HUES64 (cell line): Measurements from ENCODE around the gene HCFC1R1. TPM values are rescaled to one million over a fixed set of nuclear protein-coding genes. Genes with fewer than 3 reads are reported as not detected.
"Not testable (repeated sequence)": the region's sequence is repeated elsewhere in the genome, so short reads cannot be mapped to it uniquely, and the experiment has no call there.

Source experiments
- H3K27ac ChIP-seq: 2 replicates; pipeline ENCODE4 v1.7.0; 2013; ENCODE audit warnings: low read depth, low read length, inconsistent platforms
- H3K27me3 ChIP-seq: 2 replicates; pipeline ENCODE4 v1.6.1; 2013; ENCODE audit warnings: mild to moderate bottlenecking, low read length; ENCODE audit not compliant: insufficient read depth
- H3K36me3 ChIP-seq: 2 replicates; pipeline ENCODE4 v1.6.1; 2013; ENCODE audit warnings: mild to moderate bottlenecking, low read length; ENCODE audit not compliant: insufficient read depth
- H3K4me1 ChIP-seq: 2 replicates; pipeline ENCODE4 v1.6.1; 2013; ENCODE audit warnings: mild to moderate bottlenecking, low read length, moderate library complexity; ENCODE audit not compliant: insufficient read depth
- H3K4me3 ChIP-seq: 2 replicates; pipeline ENCODE4 v1.5.1; 2013; ENCODE audit warnings: mild to moderate bottlenecking, low read length, moderate library complexity
- H3K9ac ChIP-seq: 2 replicates; pipeline ENCODE4 v1.6.1; 2013; ENCODE audit warnings: mild to moderate bottlenecking, low read depth, low read length
- H3K9me3 ChIP-seq: 2 replicates; pipeline ENCODE4 v1.6.1; 2013; ENCODE audit warnings: low read depth, low read length; ENCODE audit not compliant: insufficient read depth
- WGBS: fragments of 150-250, 120-280 bp; methylation state at CpG from one replicate; pipeline ENCODE4 v1.1.7; 2013; ENCODE audit warnings: missing lambda C conversion rate; 5-methylcytosine and 5-hydroxymethylcytosine counted together
- polyA plus RNA-seq, 2 experiments: library from polyadenylated mRNA; stranded (reverse); fragments of 50-300 nt; gene quantifications; one replicate each; pipeline ENCODE4 v1.2.3, GENCODE V29; 2013

Gene HCFC1R1, protein sequence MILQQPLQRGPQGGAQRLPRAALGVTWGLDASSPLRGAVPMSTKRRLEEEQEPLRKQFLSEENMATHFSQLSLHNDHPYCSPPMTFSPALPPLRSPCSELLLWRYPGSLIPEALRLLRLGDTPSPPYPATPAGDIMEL
- 64.6 TPM for polyA plus RNA-seq (2013, experiment 1 of 2)
- polyA plus RNA-seq (2013, experiment 2 of 2), result 74.2 TPM

DNA sequence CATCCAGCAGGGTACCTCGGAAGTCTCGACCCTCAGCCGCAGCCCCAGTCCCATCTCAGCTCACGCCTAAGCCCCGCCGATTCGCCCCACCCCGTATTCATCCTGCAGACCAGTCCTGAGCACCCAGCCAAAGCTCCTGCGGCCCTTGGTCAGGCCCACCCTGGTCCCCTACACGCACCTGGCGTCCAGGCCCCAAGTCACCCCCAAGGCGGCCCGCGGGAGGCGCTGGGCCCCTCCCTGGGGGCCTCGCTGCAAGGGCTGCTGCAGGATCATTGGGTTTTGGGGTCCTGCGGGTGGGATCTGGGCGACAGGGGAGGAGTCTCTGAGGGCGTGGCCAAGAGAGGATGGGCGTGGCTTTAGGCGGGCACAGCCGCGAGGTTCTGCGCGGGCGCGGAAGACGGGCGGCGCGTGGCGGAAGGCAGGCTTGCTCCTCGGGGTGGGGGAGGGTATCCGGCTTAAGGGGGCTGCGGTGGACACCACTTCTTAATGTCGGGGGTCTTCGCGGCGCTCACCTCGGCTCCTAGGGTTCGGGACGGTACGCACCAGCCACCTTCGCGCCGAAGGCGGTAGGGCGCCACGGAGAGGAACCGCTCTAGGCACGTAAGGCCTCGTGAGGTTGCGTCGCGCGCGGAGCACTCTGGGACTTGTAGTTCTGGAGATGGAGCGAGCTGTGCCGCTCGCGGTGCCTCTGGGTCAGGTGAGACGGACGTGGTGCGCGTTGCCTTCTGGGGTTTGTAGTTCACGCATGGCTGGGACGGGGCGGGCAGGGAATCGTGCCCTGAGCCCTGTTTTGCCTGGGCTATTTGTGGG is at the start of gene HCFC1R1, which contains the start of gene THOC6:
TSS of gene HCFC1R1 (minus strand) at position 274 of the 810 bp plus-strand sequence. CDS start at position 273, 1 bp downstream.
TSS of gene THOC6 (plus strand) at position 367 of the 810 bp plus-strand sequence. CDS start at position 659, 292 bp downstream.
- Histone ChIP-seq H3K27me3 (peaks cover 4% of the 10 kb centered on the region), H3K4me1 (peaks cover 21% of the 10 kb centered on the region), H3K36me3 (peaks cover 17% of the 10 kb centered on the region), H3K9ac (peak within 1 kb of the TSS; percentile 92), H3K27ac (peak within 1 kb of the TSS; percentile 100), H3K9me3 (no peaks in the 10 kb centered on the region), H3K4me3 (peak within 1 kb of the TSS; percentile 78)
- WGBS, result under 1% methylated on average over 69 of the region's 69 CpGs

DNA sequence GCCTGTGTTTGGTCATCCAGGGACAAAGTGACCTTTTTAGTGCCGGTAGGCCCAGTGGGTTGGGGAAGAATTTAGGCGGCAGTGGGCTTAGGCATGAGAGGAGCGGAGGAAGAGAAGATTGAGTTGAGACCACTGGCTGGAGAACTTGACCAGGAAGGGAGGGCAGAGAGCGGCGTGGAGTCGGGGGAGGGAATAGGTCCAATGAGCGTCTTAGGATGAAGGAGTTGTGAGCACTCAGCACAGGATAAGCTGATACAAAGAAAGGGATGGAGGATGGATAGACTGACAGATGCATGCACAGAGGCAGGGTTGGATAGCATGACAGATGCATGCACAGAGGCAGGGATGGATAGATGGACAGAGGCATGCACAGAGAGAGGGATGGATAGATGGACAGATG is 49.7 kb upstream of the HCFC1R1 start:
- H3K9me3 ChIP-seq, result no peaks in the 10 kb centered on the region
- WGBS, result 93% methylated on average over 7 of the region's 7 CpGs
- H3K27me3 ChIP-seq, result no peaks in the 10 kb centered on the region
- peaks cover 4% of the 10 kb centered on the region for H3K4me1 ChIP-seq
- no peak overlapping the region for H3K27ac ChIP-seq
- no peak overlapping the region for H3K4me3 ChIP-seq
- H3K36me3 ChIP-seq, result no peaks in the 10 kb centered on the region
- H3K9ac ChIP-seq, result no peak overlapping the region

DNA sequence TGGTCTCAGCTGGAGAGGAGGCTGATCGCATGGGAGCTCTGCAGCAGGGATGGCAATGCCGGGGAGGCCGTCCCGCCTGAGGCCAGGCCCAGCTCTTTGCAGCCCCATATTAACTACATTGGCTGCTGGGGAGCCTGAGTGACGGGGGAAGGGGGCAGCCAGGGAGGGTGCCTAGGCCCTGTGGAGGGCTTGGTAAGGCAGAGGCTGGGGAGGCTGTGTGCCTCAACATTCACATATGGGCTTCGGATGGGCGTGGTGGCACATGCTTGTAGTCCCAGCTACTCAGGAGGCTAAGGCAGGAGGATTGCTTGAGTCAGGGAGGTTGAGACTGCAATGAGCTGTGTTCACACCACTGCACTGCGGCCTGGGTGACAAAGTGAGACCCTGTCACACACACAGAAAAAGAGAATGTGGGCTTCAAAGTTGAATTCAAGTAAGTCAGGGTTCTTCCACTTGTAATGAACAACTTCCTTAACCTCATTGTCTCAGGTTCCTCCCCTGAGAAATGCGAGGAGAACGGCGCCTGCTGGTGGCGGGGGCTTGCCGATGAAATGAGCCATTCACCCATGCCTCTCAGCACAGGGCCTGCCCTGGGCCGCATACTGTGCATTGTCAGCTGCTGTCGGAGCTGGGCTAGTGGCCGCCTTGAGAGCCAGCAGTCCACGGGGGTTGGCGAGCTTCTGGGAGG is 49.0 kb upstream of the HCFC1R1 start:
- WGBS, result 80% methylated on average over 7 of the region's 18 CpGs
- not testable (repeated sequence) for H3K27me3 ChIP-seq, H3K9ac ChIP-seq, H3K4me3 ChIP-seq, H3K4me1 ChIP-seq, H3K36me3 ChIP-seq, H3K9me3 ChIP-seq, H3K27ac ChIP-seq

DNA sequence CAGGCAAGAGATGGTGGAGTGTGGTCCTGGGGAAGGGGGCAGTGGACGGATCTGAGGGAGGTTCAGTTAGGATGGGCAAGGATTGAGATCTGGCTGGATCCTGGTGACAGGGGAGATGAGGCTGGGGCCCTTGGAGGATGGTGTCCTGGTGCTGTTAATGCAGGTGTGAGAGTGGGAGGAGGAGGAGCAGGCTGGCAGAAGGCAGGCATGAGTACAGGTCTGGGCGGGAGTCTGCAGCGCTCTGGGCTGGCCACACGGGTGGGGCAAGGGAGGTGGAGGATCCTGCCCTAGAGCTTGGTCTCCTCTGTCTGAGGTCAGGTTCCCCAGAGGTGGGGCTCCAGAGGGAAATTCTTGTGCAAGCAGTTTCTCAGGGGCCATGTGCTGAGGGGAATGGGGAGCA is 48.4 kb upstream of the HCFC1R1 start:
- not testable (repeated sequence) for H3K27me3 ChIP-seq, H3K36me3 ChIP-seq, H3K27ac ChIP-seq, H3K4me1 ChIP-seq, H3K4me3 ChIP-seq, H3K9me3 ChIP-seq, H3K9ac ChIP-seq
- 83% methylated on average over 2 of the region's 4 CpGs for WGBS

DNA sequence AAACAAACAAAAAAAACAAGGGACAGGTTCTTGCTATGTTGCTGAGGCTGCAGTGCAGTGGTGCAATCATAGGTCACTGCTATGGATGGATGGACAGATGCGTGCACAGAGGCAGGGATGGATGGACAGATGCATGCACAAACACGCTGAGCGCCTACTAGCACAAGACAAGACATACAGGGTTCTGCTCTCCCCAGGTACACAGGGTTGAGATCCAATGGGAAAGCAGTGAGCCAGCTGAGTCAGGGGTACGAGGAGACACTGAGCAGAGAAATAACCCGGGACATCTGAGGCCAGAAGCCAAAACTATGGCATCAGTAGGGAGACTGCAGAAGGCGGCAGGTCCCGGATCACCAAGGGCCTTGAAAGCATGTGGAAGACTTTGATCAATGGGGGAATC is 47.9 kb upstream of the HCFC1R1 start:
- Histone ChIP-seq H3K9me3 (no peaks in the 10 kb centered on the region), H3K4me3 (no peak overlapping the region), H3K36me3 (no peaks in the 10 kb centered on the region), H3K27ac (no peak overlapping the region), H3K9ac (no peak overlapping the region), H3K27me3 (no peaks in the 10 kb centered on the region), H3K4me1 (0 out of 2 replicates have a peak, but pooled peaks cover 2% of the 10 kb centered on the region)
- 89% methylated on average over 7 of the region's 7 CpGs for WGBS

DNA sequence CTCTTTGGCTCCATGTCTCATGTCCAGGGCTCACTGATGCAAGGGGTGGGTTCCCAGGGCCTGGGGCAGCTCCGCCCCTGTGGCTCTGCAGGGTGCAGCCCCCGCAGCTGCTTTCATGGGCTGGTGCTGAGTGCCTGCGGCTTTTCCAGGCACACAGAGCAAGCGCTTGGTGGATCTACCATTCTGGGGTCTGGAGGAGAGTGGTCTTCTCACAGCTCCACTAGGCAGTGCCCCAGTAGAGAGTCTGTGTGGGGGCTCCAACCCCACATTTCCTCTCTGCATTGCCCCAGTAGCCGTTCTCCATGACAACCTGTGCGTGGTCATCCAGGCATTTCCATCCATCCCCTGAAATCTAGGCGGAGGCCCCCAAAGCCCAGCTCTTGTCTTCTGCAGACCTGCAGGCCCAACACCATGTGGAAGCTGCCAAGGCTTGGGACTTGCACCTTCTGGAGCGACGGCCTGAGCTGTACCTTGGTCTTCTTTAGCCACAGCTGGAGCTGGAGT is 46.9 kb upstream of the HCFC1R1 start:
- no peak overlapping the region for H3K9ac ChIP-seq
- 86% methylated on average over 9 of the region's 9 CpGs for WGBS

DNA sequence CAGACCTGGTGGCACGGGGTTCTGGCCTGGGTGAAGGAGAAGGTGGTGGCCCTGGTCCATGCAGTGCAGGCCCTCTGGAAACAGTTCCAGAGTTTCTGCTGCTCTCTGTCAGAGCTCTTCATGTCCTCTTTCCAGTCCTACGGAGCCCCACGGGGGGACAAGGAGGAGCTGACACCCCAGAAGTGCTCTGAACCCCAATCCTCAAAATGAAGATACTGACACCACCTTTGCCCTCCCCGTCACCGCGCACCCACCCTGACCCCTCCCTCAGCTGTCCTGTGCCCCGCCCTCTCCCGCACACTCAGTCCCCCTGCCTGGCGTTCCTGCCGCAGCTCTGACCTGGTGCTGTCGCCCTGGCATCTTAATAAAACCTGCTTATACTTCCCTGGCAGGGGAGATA is 45.4 kb upstream of the HCFC1R1 start:
- H3K36me3 ChIP-seq, H3K27ac ChIP-seq, H3K27me3 ChIP-seq, H3K9ac ChIP-seq, H3K4me3 ChIP-seq, H3K4me1 ChIP-seq, H3K9me3 ChIP-seq: not testable (repeated sequence)
- WGBS, result 94% methylated on average over 10 of the region's 11 CpGs

More for the DNA sequence above, 46.9 kb upstream of the HCFC1R1 start:
- Histone ChIP-seq H3K4me3 (no peak overlapping the region), H3K27me3 (no peaks in the 10 kb centered on the region), H3K27ac (no peak overlapping the region), H3K4me1 (0 out of 2 replicates have a peak, but pooled peaks cover 2% of the 10 kb centered on the region), H3K9me3 (no peaks in the 10 kb centered on the region), H3K36me3 (no peaks in the 10 kb centered on the region)

DNA sequence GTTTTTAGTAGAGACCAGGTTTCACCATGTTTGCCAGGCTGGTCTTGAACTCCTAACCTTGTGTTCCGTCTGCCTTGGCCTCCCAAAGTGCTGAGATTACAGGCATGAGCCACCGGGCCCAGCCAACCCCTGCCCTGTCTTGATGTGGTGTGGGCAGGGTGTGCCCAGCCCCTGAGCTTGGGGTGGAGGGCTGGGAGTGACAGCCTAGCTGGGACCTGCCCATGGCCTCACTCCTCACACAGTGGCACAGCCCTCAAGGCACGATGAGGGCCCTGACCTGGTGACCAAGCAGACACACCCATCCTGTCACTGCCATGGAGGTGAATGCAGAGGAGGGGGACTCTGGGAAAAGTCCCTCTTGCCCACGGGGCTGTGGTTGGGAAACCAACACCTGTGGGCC is 44.7 kb upstream of the HCFC1R1 start:
- Histone ChIP-seq H3K27me3 (no peaks in the 10 kb centered on the region), H3K4me3 (no peak overlapping the region), H3K9ac (no peak overlapping the region), H3K4me1 (peaks cover 4% of the 10 kb centered on the region; the same call in 1 of the 2 replicates), H3K27ac (no peak overlapping the region), H3K36me3 (no peaks in the 10 kb centered on the region), H3K9me3 (no peaks in the 10 kb centered on the region)
- WGBS, result 95% methylated on average over 4 of the region's 4 CpGs

DNA sequence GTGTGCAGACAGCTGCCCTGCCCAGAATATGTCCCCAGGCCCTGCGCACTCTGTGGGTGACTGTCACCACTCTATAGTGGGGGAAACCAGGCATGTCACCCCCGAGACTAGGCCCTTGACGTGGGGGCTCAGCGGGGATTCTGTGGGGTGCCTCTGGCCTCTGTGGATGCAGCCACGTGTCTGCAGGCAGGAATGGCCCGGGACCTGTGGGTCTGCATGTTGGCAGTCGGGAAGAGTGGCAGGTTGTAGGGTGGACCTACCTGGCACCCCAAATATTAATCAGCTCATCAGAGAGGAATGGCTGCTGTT is 42.7 kb upstream of the HCFC1R1 start:
- Histone ChIP-seq H3K36me3 (no peaks in the 10 kb centered on the region), H3K9me3 (no peaks in the 10 kb centered on the region), H3K27ac (no peak overlapping the region), H3K4me1 (peaks cover 4% of the 10 kb centered on the region; the same call in 1 of the 2 replicates), H3K27me3 (no peaks in the 10 kb centered on the region), H3K4me3 (no peak overlapping the region), H3K9ac (no peak overlapping the region)
- 91% methylated on average over 7 of the region's 7 CpGs for WGBS

DNA sequence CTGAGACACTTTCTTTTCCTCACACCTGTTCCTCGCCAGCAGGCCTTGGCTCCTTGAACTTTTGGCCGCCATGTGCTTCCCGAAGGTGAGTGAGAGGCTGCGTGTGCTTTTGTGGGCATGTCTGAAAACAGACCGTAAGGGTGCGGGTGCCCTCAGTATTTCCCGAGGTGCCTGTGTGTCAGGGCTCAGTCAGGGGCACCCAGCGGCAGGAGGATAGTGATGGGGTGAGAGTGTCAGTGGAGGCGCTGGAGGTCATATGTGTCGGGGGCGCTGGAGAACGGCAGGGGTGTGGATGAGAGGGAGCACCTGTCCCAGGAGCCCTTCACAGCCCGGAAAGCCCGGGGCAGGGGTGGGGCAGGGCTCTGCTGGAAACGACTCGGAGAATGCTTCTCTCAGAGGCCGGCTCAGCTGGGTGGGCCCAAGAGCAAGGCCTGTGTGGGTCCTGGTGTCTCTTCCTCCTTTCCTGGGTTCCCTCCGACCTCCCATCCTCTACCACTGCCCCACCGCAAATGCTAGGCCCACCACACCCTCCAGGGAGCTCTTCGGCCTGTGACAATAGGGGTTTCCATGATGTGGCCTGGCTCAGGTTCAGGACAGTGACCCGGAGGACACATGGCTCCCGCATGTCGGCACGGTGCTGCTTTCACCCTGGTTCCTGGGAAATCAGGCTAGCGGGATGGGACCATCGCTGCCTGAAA is 42.1 kb upstream of the HCFC1R1 start:
- Histone ChIP-seq H3K9me3 (no peaks in the 10 kb centered on the region), H3K27me3 (no peaks in the 10 kb centered on the region), H3K9ac (no peak overlapping the region), H3K4me1 (peaks cover 4% of the 10 kb centered on the region; the same call in 1 of the 2 replicates), H3K4me3 (no peak overlapping the region), H3K36me3 (no peaks in the 10 kb centered on the region), H3K27ac (no peak overlapping the region)
- 91% methylated on average over 26 of the region's 26 CpGs for WGBS
